Endothelial cell of umbilical vein (primary cell): ENCODE measurements around the gene PRR5L. TPM values are rescaled to one million over a fixed set of nuclear protein-coding genes. Genes with fewer than 3 reads are reported as not detected.

Experiments used
- BruUV-seq: library from RNA; stranded (reverse); fragments of 400-500 nt; replicated peaks from 2 replicates; lab custom pipeline; 2021; lab: Mats Ljungman, UMichigan
- CTCF ChIA-PET: fragments of 300-600, 350-600 bp; sonication (Branson Sonifier 250); formaldehyde crosslinking; loops from one replicate; lab custom pipeline; 2021; ENCODE audit warnings: antibody characterized with exemption, inconsistent platforms; lab: Charles Lee
- POLR2A ChIA-PET: fragments of 300-600, 350-600 bp; sonication (Branson Sonifier 250); formaldehyde crosslinking; loops from one replicate; lab custom pipeline; 2021; ENCODE audit warnings: antibody characterized with exemption, inconsistent platforms; lab: Charles Lee
- DNase-seq: peaks from one replicate; pipeline ENCODE4 v3.0.0-alpha.2; 2011; ENCODE audit warnings: low read depth, low spot score
- FAIRE-seq: peaks from 2 replicates; lab custom pipeline; 2011; peaks lifted over from hg19 to GRCh38; lab: Jason Lieb, UNC
- H2AFZ ChIP-seq: 2 replicates; pipeline ENCODE4 v1.6.0; 2012; ENCODE audit warnings: low read depth, low read length, control low read depth, inconsistent platforms
- H3K27ac ChIP-seq: 2 replicates; pipeline ENCODE4 v1.5.1; 2011; ENCODE audit warnings: low read depth, mild to moderate bottlenecking, control low read depth, low read length, moderate library complexity; ENCODE audit not compliant: insufficient read depth
- H3K27me3 ChIP-seq, 2 experiments: 2 replicates each; pipeline versions ENCODE4 v1.6.0 to v1.6.1; 2011; ENCODE audit warnings: low read length in 2 of 2, mixed read lengths in 1 of 2; ENCODE audit not compliant: control insufficient read depth in 2 of 2, insufficient read depth in 2 of 2
- H3K36me3 ChIP-seq, 2 experiments: 2 replicates in 1 of 2; 3 replicates in 1 of 2; pipeline ENCODE4 v1.5.1; 2011; ENCODE audit warnings: low read length in 2 of 2, mild to moderate bottlenecking in 1 of 2, moderate library complexity in 1 of 2; ENCODE audit not compliant: control insufficient read depth in 2 of 2, insufficient read depth in 2 of 2; ENCODE audit errors: extremely low read depth in 1 of 2
- H3K4me1 ChIP-seq: 3 replicates; pipeline ENCODE4 v1.5.1; 2011; ENCODE audit warnings: mild to moderate bottlenecking, low read length; ENCODE audit not compliant: control insufficient read depth, insufficient read depth; ENCODE audit errors: extremely low read depth
- H3K4me2 ChIP-seq: 2 replicates; pipeline ENCODE4 v1.6.1; 2011; ENCODE audit warnings: low read length, control low read depth, mixed read lengths; ENCODE audit not compliant: insufficient read depth
- H3K4me3 ChIP-seq, 3 experiments: fragments of 200-600 bp in 1 of 3; sonication (generic), shearing (Covaris generic) in 1 of 3; replicated peaks in 1 of 3; 2 replicates each; pipeline ENCODE4 v1.5.1; 2011 to 2016; ENCODE audit warnings: control low read depth in 3 of 3, low read length in 3 of 3, mild to moderate bottlenecking in 2 of 3, inconsistent platforms in 1 of 3, low read depth in 1 of 3, moderate library complexity in 1 of 3; ENCODE audit not compliant: insufficient read depth in 1 of 3
- H3K79me2 ChIP-seq: 2 replicates; pipeline ENCODE4 v1.6.0; 2012; ENCODE audit warnings: low read length, inconsistent platforms; ENCODE audit not compliant: control insufficient read depth, insufficient read depth
- H3K9ac ChIP-seq: replicated peaks from 2 replicates; pipeline ENCODE3; 2011; ENCODE audit warnings: low read length, control low read depth; ENCODE audit not compliant: insufficient read depth; ENCODE audit errors: extremely low read depth
- H3K9me1 ChIP-seq: replicated peaks from 3 replicates; pipeline ENCODE4 v1.6.0; 2011; ENCODE audit warnings: mild to moderate bottlenecking, low read length; ENCODE audit not compliant: control insufficient read depth, insufficient read depth; ENCODE audit errors: extremely low read depth
- H3K9me3 ChIP-seq: replicated peaks from 2 replicates; pipeline ENCODE4 v1.5.1; 2012; ENCODE audit warnings: low read length, inconsistent platforms; ENCODE audit not compliant: control insufficient read depth, insufficient read depth
- H4K20me1 ChIP-seq: replicated peaks from 2 replicates; pipeline ENCODE3; 2011; ENCODE audit warnings: mild to moderate bottlenecking, low read length; ENCODE audit not compliant: control insufficient read depth, insufficient read depth; ENCODE audit errors: extremely low read depth
- EZH2 ChIP-seq: IDR thresholded peaks from 2 replicates; pipeline ENCODE4 v1.6.1; 2012; ENCODE audit warnings: borderline replicate concordance, low read depth, mild to moderate bottlenecking, moderate library complexity, low read length, inconsistent platforms; ENCODE audit not compliant: severe bottlenecking
- FOS ChIP-seq: IDR thresholded peaks from 2 replicates; pipeline ENCODE4 v1.6.1; 2011; ENCODE audit warnings: mild to moderate bottlenecking, low read length, moderate library complexity, borderline replicate concordance; ENCODE audit not compliant: insufficient read depth
- GATA2 ChIP-seq: IDR thresholded peaks from 2 replicates; pipeline ENCODE4 v1.7.0; 2011; ENCODE audit warnings: low read depth, mild to moderate bottlenecking, moderate library complexity, mixed read lengths, low read length; ENCODE audit not compliant: insufficient read length, insufficient read depth
- JUN ChIP-seq: IDR thresholded peaks from 2 replicates; pipeline ENCODE4 v1.6.1; 2011; ENCODE audit warnings: borderline replicate concordance, low read depth; ENCODE audit not compliant: insufficient read length, insufficient read depth
- MYC ChIP-seq: IDR thresholded peaks from one replicate; pipeline ENCODE4 v1.6.1; 2011; ENCODE audit warnings: mild to moderate bottlenecking, low read depth, low read length
- POLR2A ChIP-seq: IDR thresholded peaks from 2 replicates; pipeline ENCODE4 v1.6.1; 2012; ENCODE audit warnings: low read depth, mild to moderate bottlenecking, control low read depth, low read length
- POLR2AphosphoS5 ChIP-seq: IDR thresholded peaks from 2 replicates; pipeline ENCODE4 v1.6.1; 2012; ENCODE audit warnings: low read depth, mild to moderate bottlenecking, control low read depth, low read length, moderate library complexity; ENCODE audit not compliant: insufficient read depth
- dilution Hi-C: fragments of 300-500 bp; cut with MboI; formaldehyde crosslinking; loops from one replicate; pipeline ENCODE4 v1.15.0; 2019; ENCODE audit warnings: low sequenced_read_pairs; ENCODE audit not compliant: extremely low pct_ligation_motif_present
- intact Hi-C: fragments of 100-400 bp; cut with micrococcal nuclease; formaldehyde crosslinking; loops from one replicate; pipeline ENCODE4 v1.10.0; 2022
- polyA plus RNA-seq, 4 experiments: library from polyadenylated mRNA; depleted of rRNA in 3 of 4; stranded (reverse) in 3 of 4; unstranded in 1 of 4; fragments of >200 nt; gene quantifications; 2 replicates each; pipeline versions ENCODE4 v1.2.1 to v1.2.3, GENCODE V29; 2011 to 2012; ENCODE audit warnings: missing spikeins in 1 of 4
- total RNA-seq: library from RNA; stranded (reverse); gene quantifications from 2 replicates; pipeline ENCODE4 v1.2.3, GENCODE V29; 2021
- TF ChIP-seq, protein P1 (sequence below), 2 donors: IDR thresholded peaks; 1 replicate in 1 of 2; 2 replicates in 1 of 2; pipeline ENCODE4 v1.5.1; 2011; ENCODE audit warnings: low read length in 2 of 2, mild to moderate bottlenecking in 2 of 2, moderate library complexity in 2 of 2, control low read depth in 1 of 2, inconsistent platforms in 1 of 2, low read depth in 1 of 2; ENCODE audit not compliant: insufficient read depth in 1 of 2; ENCODE audit errors: extremely low read depth in 1 of 2
- TF ChIP-seq, protein P2 (sequence below): IDR thresholded peaks from 2 replicates; pipeline ENCODE4 v1.6.1; 2011; ENCODE audit not compliant: insufficient read depth, insufficient read length

PRR5L gene
- total and polyA plus RNA-seq, 2 donors (not counting 3 experiments of a cell fraction or from before 2014, with no cell fraction given) = 2.5 to 6.1 TPM

DNA sequence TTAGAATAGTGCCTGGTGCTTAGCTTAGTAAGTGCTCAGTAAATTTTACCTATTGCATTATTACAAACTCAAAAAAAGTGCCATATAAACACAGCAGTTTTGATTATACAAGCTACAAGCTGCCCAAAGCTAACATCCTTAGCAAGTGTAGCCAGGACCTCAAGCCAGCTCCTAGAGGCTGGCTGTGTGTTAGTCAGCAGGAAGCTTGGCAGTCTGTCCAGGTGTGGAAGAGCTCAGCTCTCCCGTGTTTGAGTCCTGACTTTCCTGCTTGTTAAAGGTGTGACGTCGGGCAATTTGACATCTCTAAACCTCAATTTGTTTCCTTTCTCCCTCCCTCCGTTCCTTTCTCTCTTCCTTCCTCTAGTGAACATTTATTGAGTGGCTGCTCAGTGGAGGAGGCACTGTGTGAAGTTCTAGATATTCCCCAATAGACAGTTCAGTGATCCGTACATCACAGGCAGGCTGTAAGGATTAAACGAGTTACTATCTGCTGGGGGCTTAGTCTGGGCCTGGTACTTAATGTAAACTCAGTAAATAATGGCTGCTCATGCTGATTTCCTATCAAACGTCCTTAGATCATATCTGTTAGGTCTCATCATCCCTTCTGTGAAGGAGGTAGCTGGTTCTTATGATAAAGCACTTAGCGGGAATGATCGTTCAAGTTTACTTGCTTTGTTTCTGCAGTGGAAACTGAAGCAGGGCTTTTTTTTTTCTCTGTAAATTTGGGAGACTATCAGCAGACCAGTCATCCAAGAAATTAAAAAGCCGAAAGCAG, 68.7 kb downstream of the PRR5L start:
- no peaks in the 10 kb centered on the region for H3K36me3 ChIP-seq
- no peak overlapping the region for H3K9ac ChIP-seq
- no peak overlapping the region for H2AFZ ChIP-seq
- intact Hi-C loops (loop anchor here (5.0 kb wide), 1 partner anchor 72 kb away; no protein-coding TSS in a partner anchor), dilution Hi-C loops (no loop called here)
- no peaks in the 10 kb centered on the region for H3K79me2 ChIP-seq
- no peaks in the 10 kb centered on the region for H3K9me3 ChIP-seq
- no peaks in the 10 kb centered on the region for H4K20me1 ChIP-seq
- CTCF ChIA-PET = interaction anchor here (0.7 to 2.3 kb wide), 9 partner anchors 8 to 128 kb away, joined by 3 to 14 read pairs (median 3); no protein-coding TSS in a partner anchor
- no TSS peak for BruUV-seq
- H3K9me1 ChIP-seq = no peaks in the 10 kb centered on the region
- FAIRE-seq = peak; percentile 15
- POLR2A ChIA-PET = no interaction called here
- TF ChIP-seq JUN (no peak), EZH2 (no peak), POLR2AphosphoS5 (no peak), POLR2A (no peak), GATA2 (no peak), FOS (no peak), MYC (no peak)
- TF ChIP-seq, protein P1, sequence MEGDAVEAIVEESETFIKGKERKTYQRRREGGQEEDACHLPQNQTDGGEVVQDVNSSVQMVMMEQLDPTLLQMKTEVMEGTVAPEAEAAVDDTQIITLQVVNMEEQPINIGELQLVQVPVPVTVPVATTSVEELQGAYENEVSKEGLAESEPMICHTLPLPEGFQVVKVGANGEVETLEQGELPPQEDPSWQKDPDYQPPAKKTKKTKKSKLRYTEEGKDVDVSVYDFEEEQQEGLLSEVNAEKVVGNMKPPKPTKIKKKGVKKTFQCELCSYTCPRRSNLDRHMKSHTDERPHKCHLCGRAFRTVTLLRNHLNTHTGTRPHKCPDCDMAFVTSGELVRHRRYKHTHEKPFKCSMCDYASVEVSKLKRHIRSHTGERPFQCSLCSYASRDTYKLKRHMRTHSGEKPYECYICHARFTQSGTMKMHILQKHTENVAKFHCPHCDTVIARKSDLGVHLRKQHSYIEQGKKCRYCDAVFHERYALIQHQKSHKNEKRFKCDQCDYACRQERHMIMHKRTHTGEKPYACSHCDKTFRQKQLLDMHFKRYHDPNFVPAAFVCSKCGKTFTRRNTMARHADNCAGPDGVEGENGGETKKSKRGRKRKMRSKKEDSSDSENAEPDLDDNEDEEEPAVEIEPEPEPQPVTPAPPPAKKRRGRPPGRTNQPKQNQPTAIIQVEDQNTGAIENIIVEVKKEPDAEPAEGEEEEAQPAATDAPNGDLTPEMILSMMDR (IDR thresholded peaks at IDR 0.05; ENCODE audit: extremely low read depth in 1 of 2, insufficient read depth in 1 of 2, low read depth in 1 of 2, low read length in 2 of 2) = no peak
- TF ChIP-seq, protein P2, sequence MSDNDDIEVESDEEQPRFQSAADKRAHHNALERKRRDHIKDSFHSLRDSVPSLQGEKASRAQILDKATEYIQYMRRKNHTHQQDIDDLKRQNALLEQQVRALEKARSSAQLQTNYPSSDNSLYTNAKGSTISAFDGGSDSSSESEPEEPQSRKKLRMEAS = no peak
- H3K4me2 ChIP-seq = no peak overlapping the region
- DNase-seq = no peak
- peaks cover 2 to 5% of the 10 kb centered on the region in 2 experiments for H3K27me3 ChIP-seq
- peaks cover 16% of the 10 kb centered on the region for H3K4me1 ChIP-seq
- H3K27ac ChIP-seq = no peak overlapping the region
- no peak overlapping the region for H3K4me3 ChIP-seq
